ENCODE results near the gene UBE2I.

UBE2I gene

DNA sequence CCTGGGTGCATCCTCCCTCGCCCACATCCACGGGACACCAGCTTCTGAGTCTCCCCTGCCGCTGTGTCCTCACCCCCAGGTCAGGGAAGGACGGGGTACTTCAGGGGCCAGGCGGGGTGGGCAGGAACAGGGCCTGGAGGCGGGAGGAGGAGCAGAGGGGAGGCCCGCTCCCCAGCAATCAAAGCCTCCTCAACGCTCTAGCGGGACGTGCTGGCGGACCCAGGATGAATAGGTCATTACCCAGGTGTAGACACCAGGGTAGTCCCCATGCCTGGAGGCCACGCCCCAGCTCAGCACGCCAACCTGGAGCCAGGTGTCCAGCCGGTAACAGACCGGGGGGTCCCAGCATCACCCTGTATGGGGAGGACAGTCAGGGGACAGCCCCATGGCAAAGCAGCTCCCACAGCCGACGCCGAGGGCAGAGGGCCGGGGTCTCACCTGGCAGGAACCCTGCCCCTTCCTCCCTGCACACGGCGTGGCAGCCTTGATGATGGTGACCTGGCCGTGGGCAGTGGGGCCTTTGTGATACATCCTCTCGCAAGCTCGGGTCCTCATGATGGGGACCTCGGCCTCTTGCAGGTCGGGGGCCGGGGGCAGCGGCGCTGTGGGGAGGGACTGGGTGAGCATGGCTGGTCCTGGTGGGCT, 29.4 kb upstream of the UBE2I start:
- Histone ChIP-seq H3K27me3 (ENCODE audit: control insufficient read depth, insufficient read depth, low read length) (no peaks in the 10 kb centered on the region), H3K9ac (ENCODE audit: low read length) (no peak overlapping the region), H3K4me3 (ENCODE audit: low read length) (no peak overlapping the region), H3K4me1 (ENCODE audit: control insufficient read depth, insufficient read depth, low read length) (no peaks in the 10 kb centered on the region), H3K36me3 (ENCODE audit: control insufficient read depth, insufficient read depth, low read length) (no peaks in the 10 kb centered on the region), H3K27ac (ENCODE audit: low read depth, low read length) (no peak overlapping the region)

DNA sequence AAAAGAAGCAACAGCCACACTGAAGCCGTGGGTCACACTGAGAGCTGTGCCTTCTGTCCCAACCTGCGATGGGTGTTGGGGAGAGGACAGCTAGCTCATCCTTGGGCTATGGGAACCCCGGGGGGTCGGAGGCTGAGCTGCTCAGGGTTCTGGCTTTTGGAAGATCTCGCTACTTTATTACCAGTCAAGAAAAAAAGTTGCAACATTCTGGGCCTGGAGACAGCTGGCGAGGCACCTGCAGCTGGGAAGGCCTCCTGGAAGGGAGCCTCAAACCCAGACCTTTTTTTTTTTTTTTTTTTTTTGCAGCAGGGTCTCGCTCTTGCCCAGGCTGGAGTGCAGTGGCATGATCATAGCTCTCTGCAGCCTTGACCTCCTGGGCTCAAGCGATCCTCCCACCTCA, 28.7 kb upstream of the UBE2I start:
- peaks cover 3% of the 10 kb centered on the region for H3K27me3 ChIP-seq (ENCODE audit: control insufficient read depth, insufficient read depth, low read length)

DNA sequence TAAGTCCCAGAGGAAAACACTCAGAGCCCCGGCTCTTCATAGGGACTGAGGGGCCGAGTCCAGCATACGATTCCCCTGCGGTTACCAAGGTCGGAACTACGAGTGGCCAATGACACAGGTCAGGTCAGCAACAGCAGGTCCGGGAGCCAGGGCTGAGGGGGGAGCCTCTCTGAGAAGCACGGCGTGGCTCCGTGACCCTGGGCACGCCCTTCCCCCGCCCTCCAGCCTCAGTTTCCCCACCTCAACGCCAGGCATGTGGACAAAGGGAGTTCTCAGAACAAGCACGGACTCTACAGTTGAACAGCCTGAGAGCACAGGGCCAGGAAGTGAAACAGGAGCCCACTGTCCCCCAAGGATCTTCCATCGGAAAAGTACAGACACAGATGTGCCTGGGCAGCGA, 27.9 kb upstream of the UBE2I start:
- H3K27me3 ChIP-seq (ENCODE audit: control insufficient read depth, insufficient read depth, low read length): peaks cover 9% of the 10 kb centered on the region

More for the DNA sequence above, 28.7 kb upstream of the UBE2I start:
- no peak overlapping the region for H3K27ac ChIP-seq (ENCODE audit: low read depth, low read length)
- no peaks in the 10 kb centered on the region for H3K4me1 ChIP-seq (ENCODE audit: control insufficient read depth, insufficient read depth, low read length)
- H3K4me3 ChIP-seq (ENCODE audit: low read length): no peak overlapping the region
- H3K36me3 ChIP-seq (ENCODE audit: control insufficient read depth, insufficient read depth, low read length): no peaks in the 10 kb centered on the region
- H3K9ac ChIP-seq (ENCODE audit: low read length): no peak overlapping the region

GRCh38 chr16:1282324-1282973, 27.0 kb upstream of the UBE2I start:
- no peak overlapping the region for H3K4me3 ChIP-seq (ENCODE audit: low read length)
- H3K36me3 ChIP-seq (ENCODE audit: control insufficient read depth, insufficient read depth, low read length): no peaks in the 10 kb centered on the region
- peaks cover 9% of the 10 kb centered on the region for H3K27me3 ChIP-seq (ENCODE audit: control insufficient read depth, insufficient read depth, low read length)
- H3K9ac ChIP-seq (ENCODE audit: low read length): no peak overlapping the region
- H3K4me1 ChIP-seq (ENCODE audit: control insufficient read depth, insufficient read depth, low read length): no peaks in the 10 kb centered on the region
- H3K27ac ChIP-seq (ENCODE audit: low read depth, low read length): no peak overlapping the region

More for the DNA sequence above, 27.9 kb upstream of the UBE2I start:
- no peaks in the 10 kb centered on the region for H3K36me3 ChIP-seq (ENCODE audit: control insufficient read depth, insufficient read depth, low read length)
- H3K9ac ChIP-seq (ENCODE audit: low read length): no peak overlapping the region
- no peak overlapping the region for H3K4me3 ChIP-seq (ENCODE audit: low read length)
- no peak overlapping the region for H3K27ac ChIP-seq (ENCODE audit: low read depth, low read length)
- no peaks in the 10 kb centered on the region for H3K4me1 ChIP-seq (ENCODE audit: control insufficient read depth, insufficient read depth, low read length)

DNA sequence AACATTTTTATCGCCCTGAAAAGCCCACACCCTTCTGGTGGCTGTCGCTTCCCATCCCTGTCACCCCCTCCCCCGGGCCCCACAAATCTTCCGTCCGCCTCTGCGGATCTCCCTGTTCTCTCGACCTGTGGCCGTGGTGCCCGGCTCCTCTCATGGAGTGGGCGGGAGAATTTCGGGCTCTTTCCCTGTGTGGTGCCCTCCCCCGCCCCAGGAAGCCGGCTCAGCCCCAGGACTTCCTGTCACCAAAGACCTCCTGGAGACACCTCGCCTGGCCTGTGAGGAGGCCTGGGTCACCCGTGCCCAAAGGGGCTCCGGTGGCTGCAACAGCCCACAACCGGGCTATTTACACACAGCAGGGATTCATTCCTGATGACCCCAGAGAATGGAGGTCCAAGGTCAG, 26.1 kb upstream of the UBE2I start:
- Histone ChIP-seq H3K9ac (ENCODE audit: low read length) (no peak overlapping the region), H3K36me3 (ENCODE audit: control insufficient read depth, insufficient read depth, low read length) (no peaks in the 10 kb centered on the region), H3K27ac (ENCODE audit: low read depth, low read length) (no peak overlapping the region), H3K27me3 (ENCODE audit: control insufficient read depth, insufficient read depth, low read length) (peaks cover 9% of the 10 kb centered on the region), H3K4me3 (ENCODE audit: low read length) (no peak overlapping the region), H3K4me1 (ENCODE audit: control insufficient read depth, insufficient read depth, low read length) (no peaks in the 10 kb centered on the region)

DNA sequence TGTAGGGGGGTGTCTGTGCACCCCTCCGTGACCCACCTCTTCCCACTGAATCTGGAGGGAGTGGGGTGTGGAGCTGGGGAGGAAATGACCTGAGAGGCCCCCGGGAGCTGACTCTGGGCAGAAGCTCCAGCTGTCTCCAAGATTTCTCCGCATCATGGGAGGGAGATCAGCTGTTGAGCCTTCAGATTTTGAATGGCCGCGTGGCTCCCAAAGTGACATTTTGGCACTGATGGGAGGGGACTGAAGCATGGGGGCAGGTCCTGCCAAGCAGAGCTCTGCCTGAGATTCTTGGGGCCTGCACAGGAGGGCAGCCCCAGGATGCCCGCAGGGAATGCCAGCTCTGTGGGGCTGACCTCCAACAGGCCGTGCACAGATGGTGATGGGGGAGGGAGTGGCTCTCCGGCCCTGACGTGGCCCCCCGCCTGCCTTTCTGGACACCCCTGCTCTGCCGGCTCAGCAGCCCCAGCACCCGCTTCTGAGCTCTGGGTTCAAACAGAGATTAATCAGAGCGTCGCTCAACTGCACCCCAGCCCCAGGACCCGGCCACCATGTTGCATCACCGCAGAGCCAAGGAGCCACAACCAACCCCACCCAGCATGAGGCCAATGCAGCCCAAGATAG, 25.3 kb upstream of the UBE2I start:
- H3K36me3 ChIP-seq (ENCODE audit: control insufficient read depth, insufficient read depth, low read length): no peaks in the 10 kb centered on the region
- no peaks in the 10 kb centered on the region for H3K4me1 ChIP-seq (ENCODE audit: control insufficient read depth, insufficient read depth, low read length)
- no peak overlapping the region for H3K9ac ChIP-seq (ENCODE audit: low read length)
- no peak overlapping the region for H3K4me3 ChIP-seq (ENCODE audit: low read length)
- H3K27me3 ChIP-seq (ENCODE audit: control insufficient read depth, insufficient read depth, low read length): peaks cover 15% of the 10 kb centered on the region
- H3K27ac ChIP-seq (ENCODE audit: low read depth, low read length): no peak overlapping the region

DNA sequence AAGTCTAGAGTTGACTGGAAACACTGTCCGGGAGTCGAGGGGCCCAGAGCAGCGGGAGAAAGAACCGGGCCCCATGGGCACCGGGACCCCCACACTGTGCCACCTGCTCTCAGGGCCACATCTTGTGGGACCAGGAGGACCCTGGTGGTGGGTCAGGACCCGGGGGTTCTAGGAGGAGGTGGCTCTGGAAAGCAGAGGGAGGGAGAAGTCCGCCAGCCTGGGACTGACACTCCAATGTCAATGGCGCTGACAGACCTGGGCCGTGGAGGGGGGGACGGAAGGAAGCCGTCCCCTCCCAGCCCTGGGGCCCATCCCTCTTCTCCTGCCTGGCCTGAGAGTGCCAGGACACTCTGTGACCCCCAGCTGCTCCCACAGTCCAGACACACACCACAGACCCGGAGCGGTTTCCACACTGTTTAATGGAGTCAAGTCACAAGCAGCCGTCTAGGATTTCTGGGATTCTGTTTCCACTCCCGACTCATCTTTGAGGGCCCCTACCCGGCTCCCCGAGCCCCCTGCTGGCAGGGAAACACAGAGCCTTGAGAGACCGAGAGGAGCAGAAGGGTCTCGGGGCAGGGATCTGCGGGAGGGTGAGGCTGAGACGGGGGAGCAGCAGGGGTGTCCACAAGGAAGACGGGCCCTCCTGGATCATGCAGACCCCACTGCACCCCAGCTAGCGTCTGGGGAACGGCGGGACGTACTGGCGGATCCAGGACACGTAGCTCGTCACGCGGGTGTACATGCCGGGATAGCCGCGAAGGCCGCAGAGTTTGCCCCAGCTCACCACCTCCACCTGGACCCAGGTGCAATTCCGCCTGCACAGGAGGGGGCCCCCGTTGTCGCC, 23.5 kb upstream of the UBE2I start:
- H3K4me1 ChIP-seq (ENCODE audit: control insufficient read depth, insufficient read depth, low read length): no peaks in the 10 kb centered on the region
- H3K27ac ChIP-seq (ENCODE audit: low read depth, low read length): no peak overlapping the region
- no peak overlapping the region for H3K4me3 ChIP-seq (ENCODE audit: low read length)
- H3K9ac ChIP-seq (ENCODE audit: low read length): no peak overlapping the region
- H3K27me3 ChIP-seq (ENCODE audit: control insufficient read depth, insufficient read depth, low read length): peaks cover 25% of the 10 kb centered on the region
- H3K36me3 ChIP-seq (ENCODE audit: control insufficient read depth, insufficient read depth, low read length): no peaks in the 10 kb centered on the region

DNA sequence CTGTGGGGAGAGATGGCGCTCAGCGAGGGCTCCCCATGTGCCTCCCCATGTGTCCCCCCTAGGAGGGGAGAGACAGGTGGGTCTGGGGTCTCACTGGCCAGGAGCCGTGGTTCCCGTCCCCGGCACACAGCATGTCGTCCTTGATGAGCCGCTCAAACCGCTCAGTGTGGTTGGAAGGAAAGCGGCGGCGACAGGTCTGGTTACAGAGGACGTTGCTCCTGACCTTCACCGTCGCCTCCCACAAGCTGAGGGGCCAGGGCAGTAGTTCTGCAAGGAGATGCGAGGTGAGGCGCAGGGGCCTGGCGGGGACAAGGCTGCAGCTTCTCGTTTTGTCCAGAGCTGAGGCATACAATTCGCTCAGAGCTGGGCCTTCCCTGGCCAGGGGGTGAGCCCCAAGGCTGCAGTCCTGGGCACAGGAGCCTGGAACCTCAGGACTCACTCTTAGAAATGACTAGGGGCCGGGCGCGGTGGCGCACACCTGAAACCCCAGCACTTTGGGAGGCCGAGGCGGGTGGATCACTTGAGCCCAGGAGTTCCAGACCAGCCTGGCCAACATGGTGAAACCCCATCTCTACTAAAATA, 22.8 kb upstream of the UBE2I start:
- peaks cover 26% of the 10 kb centered on the region for H3K27me3 ChIP-seq (ENCODE audit: control insufficient read depth, insufficient read depth, low read length)
- H3K9ac ChIP-seq (ENCODE audit: low read length): no peak overlapping the region
- H3K4me3 ChIP-seq (ENCODE audit: low read length): no peak overlapping the region
- no peak overlapping the region for H3K27ac ChIP-seq (ENCODE audit: low read depth, low read length)
- H3K36me3 ChIP-seq (ENCODE audit: control insufficient read depth, insufficient read depth, low read length): no peaks in the 10 kb centered on the region
- H3K4me1 ChIP-seq (ENCODE audit: control insufficient read depth, insufficient read depth, low read length): no peaks in the 10 kb centered on the region

DNA sequence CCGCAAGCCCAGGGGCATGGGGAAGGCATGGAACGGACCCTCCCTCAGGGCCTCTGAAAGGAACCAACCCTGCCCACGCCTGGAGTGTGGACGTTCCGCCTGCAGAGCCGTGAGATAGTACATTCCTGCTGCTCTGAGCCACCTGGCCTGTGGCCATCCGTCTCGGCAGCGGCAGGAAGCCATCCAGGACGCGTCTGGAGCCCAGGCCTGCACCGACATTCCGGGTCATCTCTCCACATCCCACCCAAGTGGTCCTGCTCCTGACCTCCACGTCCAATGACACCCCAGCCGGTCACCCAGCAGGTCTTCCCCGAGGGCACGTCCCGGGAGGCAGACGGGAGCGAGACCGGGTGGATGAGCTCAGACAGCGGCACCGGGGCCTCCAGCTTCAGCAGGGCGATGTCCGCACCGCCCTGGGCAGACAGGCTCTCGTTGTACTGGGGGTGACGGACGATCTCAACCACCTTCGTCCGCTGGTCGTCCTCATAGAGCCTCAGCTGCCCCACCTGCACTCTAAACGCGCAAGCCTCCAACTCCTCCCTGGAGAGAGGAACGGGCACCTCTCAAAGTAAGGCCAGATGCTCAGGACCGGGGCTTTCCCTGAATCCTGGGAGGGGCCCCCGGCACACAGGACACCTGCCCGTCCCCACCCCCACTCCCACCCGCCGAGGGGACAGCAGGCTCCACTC, 21.3 kb upstream of the UBE2I start:
- no peak overlapping the region for H3K4me3 ChIP-seq (ENCODE audit: low read length)
- H3K27ac ChIP-seq (ENCODE audit: low read depth, low read length): no peak overlapping the region
- H3K27me3 ChIP-seq (ENCODE audit: control insufficient read depth, insufficient read depth, low read length): peaks cover 28% of the 10 kb centered on the region
- H3K9ac ChIP-seq (ENCODE audit: low read length): no peak overlapping the region
- no peaks in the 10 kb centered on the region for H3K4me1 ChIP-seq (ENCODE audit: control insufficient read depth, insufficient read depth, low read length)
- H3K36me3 ChIP-seq (ENCODE audit: control insufficient read depth, insufficient read depth, low read length): no peaks in the 10 kb centered on the region

GRCh38 chr16:1288813-1289476, 20.5 kb upstream of the UBE2I start:
- Histone ChIP-seq H3K36me3 (ENCODE audit: control insufficient read depth, insufficient read depth, low read length) (no peaks in the 10 kb centered on the region), H3K4me3 (ENCODE audit: low read length) (no peak overlapping the region), H3K27me3 (ENCODE audit: control insufficient read depth, insufficient read depth, low read length) (peaks cover 28% of the 10 kb centered on the region), H3K4me1 (ENCODE audit: control insufficient read depth, insufficient read depth, low read length) (no peaks in the 10 kb centered on the region), H3K9ac (ENCODE audit: low read length) (no peak overlapping the region), H3K27ac (ENCODE audit: low read depth, low read length) (no peak overlapping the region)

- H3K4me1 ChIP-seq (ENCODE audit: control insufficient read depth, insufficient read depth, low read length): no peaks in the 10 kb centered on the region
- no peak overlapping the region for H3K4me3 ChIP-seq (ENCODE audit: low read length)
- no peaks in the 10 kb centered on the region for H3K36me3 ChIP-seq (ENCODE audit: control insufficient read depth, insufficient read depth, low read length)
- H3K27me3 ChIP-seq (ENCODE audit: control insufficient read depth, insufficient read depth, low read length): peaks cover 28% of the 10 kb centered on the region
- H3K9ac ChIP-seq (ENCODE audit: low read length): no peak overlapping the region
- H3K27ac ChIP-seq (ENCODE audit: low read depth, low read length): no peak overlapping the region
These were observed 20.0 kb upstream of the UBE2I start for GRCh38 chr16:1289477-1289866.

All from rectal smooth muscle tissue (tissue), 1 donor.